GM10847 (cell line): ENCODE measurements around the gene SHCBP1L.

Experiments
- POLR2A ChIP-seq: IDR thresholded peaks from 2 replicates; pipeline ENCODE4 v1.6.1; 2011; ENCODE audit not compliant: insufficient read length; ENCODE audit errors: extremely low read depth

The SHCBP1L gene

DNA sequence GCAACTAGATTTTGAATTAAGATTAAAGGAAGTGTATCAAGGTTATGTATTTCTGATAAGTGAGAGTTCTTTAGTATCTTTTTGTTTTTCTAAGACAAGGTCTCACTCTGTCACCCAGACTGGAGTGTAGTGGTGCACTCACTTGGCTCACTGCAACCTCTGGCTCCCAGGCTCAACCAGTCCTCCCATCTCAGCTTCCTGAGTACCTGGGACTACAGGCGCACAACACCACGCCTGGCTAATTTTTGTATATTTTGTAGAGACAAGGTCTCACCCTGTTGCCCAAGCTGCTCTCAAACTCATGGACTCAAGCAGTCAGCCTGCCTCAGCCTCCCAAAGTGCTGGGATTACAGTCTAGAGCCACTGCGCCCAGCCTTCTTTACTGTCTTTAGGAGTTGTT lies 80.1 kb downstream of the SHCBP1L start:
- TF ChIP-seq POLR2A: no peak

DNA sequence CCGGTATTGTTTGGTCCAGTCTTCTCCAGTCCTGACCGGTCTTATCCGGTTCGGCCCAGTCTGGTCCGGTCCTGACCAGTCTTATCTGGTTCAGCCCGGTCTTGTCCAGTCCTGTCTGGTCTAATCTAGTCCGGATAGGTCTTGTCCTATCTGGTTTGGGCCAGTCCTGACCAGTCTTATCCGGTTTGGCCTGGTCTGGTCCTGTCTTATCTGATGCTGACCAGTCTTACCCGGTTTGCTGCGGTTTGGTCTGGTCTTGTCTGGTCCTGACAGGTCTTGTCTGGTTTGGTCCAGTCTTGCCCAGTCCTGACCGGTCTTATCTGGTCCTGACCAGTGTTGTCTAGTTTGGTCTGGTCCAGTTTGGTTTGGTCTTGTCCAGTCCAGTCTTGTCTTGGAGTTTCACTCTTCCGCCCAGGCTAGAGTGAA lies 83.7 kb downstream of the SHCBP1L start:
- no peak for TF ChIP-seq POLR2A

DNA sequence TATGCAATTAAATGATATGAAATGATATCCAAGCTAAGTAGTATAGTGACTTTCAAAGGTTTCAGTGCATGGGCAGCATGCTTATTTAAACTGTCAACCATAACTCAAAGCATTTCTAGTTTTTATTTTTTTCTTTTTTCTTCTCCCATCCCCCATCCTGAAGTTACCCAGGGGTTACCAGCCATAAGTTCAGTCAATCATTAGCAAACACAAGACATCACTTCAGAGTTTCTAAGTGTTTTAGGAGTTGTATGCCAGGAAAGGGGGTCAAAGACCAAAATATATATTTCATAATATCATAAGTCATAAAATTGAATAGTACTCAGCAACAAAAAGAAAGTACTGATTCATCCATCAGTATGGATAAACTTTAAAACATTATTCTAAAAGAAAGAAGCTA lies 85.1 kb downstream of the SHCBP1L start:
- TF ChIP-seq POLR2A: no peak

DNA sequence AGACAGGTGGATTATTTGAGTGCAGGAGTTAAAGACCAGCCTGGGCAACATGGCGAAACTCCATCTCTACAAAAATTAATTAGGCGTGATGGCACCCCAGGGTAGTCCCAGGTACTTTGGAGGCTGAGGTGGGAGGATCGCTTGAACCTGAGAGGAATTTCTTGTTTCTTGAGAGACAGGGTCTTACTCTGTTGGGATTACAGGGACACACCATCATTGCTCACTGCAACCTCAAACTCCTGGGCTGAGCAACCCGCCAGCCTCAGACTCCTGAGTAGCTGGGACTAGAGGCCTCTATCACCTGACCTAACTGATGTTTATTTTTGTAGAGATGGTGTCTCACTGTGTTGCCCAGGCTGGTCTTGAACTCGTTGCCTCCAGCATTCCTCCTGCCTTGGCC lies 89.0 kb downstream of the SHCBP1L start:
- no peak for TF ChIP-seq POLR2A

DNA sequence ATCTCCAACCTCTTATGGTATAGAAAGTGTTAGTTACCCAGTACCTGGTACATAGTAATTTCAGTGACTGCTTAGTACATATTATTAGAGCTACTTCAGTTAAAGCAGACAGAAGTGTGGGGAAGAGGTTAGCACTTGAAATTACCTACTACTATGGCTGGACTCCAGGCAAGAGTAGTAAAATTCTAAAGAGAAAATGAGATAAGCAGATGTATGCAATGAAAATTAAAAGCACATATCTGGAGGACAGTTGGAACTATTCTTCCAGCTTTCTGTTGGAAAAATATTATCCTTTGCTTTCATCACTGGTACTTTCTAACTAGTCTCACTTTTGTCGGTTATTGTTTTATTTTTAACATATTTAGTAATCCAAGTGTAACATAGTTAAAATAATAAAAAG lies 90.1 kb downstream of the SHCBP1L start:
- no peak for TF ChIP-seq POLR2A

DNA sequence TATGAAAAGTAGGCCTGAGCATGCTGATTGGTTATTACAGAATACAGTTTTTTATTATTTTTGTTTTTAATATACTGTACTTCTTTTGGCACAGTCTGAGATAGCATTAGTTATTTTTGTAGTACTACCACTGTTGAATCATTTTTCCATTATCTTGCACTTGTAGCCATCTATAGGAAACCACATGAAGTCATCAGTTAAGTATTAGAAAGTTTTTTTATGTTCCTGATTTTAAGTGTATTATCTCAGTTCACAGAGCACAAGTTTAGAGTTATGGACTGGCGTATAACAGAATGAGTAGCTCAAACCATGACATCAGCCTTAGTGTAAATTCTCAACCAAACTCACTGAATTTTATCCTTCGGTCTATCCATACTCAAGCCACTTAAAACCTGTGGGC lies 91.0 kb downstream of the SHCBP1L start:
- TF ChIP-seq POLR2A: no peak

DNA sequence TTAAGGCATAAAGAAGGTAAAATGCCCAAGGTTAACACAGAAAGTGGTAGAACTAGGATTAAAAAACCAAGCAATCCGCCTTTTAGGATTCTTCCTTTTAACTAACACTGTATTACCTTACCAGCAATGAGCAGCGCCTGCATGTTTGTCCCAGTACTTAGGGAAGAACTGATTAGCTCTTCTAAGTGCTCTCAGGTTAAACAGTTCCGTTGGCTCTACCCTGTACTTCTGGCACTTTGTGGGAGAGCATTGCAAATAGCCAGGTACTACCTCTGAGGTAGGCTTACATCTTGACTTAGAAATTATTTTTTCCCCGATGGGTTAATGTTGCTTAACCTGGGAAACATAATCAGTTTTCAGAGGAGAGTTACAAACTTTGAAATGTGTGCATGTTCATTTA lies 92.3 kb downstream of the SHCBP1L start:
- TF ChIP-seq POLR2A: no peak

DNA sequence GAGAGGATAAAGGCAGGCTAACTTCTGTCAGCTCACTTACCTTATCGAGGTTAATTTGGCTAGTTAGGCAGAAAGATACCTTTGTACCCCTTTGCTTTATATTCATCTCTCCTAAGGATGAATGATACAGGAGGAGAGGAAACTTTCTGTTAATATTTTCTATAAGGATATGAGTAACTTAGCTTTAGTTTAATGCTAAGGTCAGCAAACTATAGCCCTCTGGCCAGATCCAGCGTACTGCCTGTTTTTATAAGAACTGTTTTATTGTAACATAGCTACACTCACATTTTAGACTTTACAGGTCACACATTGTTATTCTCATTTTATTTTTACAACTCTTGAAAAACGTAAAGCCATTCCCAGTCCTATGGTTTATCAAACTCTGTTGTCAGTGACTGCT lies 95.8 kb downstream of the SHCBP1L start:
- TF ChIP-seq POLR2A: no peak

DNA sequence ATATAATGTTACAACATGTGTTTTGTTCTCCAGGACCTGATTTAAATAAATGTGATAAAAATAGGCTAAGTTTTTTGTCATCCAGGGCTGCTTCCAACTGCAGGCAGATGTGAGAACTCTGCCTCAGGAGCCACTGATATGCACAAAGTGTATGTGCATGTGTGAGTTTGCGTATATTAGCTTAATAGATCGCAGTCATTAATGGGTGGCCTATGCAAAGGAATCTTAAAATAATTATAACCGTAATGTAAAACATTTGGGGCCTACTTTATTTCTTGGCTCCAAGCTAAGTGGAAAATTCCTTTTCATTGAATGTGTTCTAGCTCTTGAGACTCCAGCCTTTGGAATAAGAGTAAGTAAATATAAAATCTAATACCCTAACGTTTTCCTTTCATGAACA lies 97.1 kb downstream of the SHCBP1L start:
- no peak for TF ChIP-seq POLR2A

DNA sequence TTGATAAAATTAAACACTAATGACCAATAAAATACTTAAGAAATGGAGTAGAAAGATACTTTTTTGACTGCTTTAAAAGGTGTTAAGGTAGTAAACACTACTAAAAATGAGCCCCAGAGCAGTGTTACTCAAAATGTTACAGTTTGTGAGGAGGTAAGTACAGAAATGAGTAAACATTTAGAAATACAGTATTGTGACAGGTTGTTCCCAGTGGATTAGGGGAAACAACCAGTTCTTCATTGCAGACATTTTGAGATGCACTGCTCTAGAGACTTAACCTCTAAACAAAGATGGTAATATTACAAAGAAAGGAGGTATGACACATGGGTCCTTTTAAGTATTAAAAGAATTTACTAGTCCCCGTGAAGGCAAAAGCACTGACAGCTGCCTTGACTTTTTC lies 101.1 kb downstream of the SHCBP1L start:
- no peak for TF ChIP-seq POLR2A

DNA sequence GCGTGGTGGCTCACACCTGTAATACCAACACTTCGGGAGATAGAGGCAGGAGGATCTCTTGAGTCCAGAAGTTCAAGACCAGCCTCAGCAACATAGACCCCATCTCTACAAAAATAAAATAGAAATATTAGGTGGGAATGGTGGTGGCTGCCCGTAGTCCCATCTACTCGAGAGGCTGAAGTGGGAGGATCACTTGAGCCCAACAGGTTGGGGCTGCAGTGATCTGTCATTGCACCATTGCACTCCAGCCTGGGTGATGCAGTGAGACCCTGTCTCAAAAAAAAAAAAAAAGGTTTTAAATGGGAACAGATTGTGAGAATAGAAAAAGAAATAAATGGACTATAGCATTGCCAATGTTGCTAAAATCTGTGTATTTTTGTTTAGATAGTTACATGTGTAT lies 102.6 kb downstream of the SHCBP1L start:
- TF ChIP-seq POLR2A: no peak
